Activated B cell treated with CpG ODN at 0.5 μM for 24 hours (primary cell): ENCODE measurements around the gene CLNK. TPM values are rescaled to one million over a fixed set of nuclear protein-coding genes. Genes with fewer than 3 reads are reported as not detected.

Experiments used
- ATAC-seq: fragments of 200-7000 bp; cut with Tn5 transposase; one replicate; pipeline ENCODE4 v1.10.0; 2021; ENCODE audit warnings: low read depth, mild to moderate bottlenecking, moderate library complexity
- CTCF ChIA-PET: fragments of 350-600 bp; sonication (Branson Sonifier 250); formaldehyde crosslinking; loops from one replicate; lab custom pipeline; 2021; ENCODE audit warnings: antibody characterized with exemption; lab: Charles Lee
- POLR2A ChIA-PET: fragments of 350-600 bp; sonication (Branson Sonifier 250); formaldehyde crosslinking; loops from one replicate; lab custom pipeline; 2021; ENCODE audit warnings: antibody characterized with exemption; lab: Charles Lee
- DNase-seq: peaks from one replicate; pipeline ENCODE4 v3.0.0; 2022
- H3K27ac Mint-ChIP-seq: one replicate; pipeline ENCODE4 v1.8.0; 2020; ENCODE audit warnings: mixed read lengths
- H3K27me3 Mint-ChIP-seq: one replicate; pipeline ENCODE4 v1.8.0; 2021; ENCODE audit warnings: mixed read lengths
- H3K36me3 Mint-ChIP-seq: one replicate; pipeline ENCODE4 v1.8.0; 2021; ENCODE audit warnings: low read depth, mixed read lengths
- H3K4me1 Mint-ChIP-seq: one replicate; pipeline ENCODE4 v1.8.0; 2021; ENCODE audit warnings: mixed read lengths
- H3K4me3 Mint-ChIP-seq: one replicate; pipeline ENCODE4 v1.8.0; 2020; ENCODE audit warnings: mild to moderate bottlenecking, mixed read lengths
- H3K9me3 Mint-ChIP-seq: one replicate; pipeline ENCODE4 v1.8.0; 2020; ENCODE audit warnings: mixed read lengths
- CTCF ChIP-seq: fragments of 200-600 bp; IDR thresholded peaks from one replicate; pipeline ENCODE4 v1.8.0; 2022; ENCODE audit warnings: antibody characterized with exemption, mild to moderate bottlenecking
- intact Hi-C: fragments of 100-400 bp; cut with micrococcal nuclease; formaldehyde crosslinking; loops from one replicate; pipeline ENCODE4 v1.15.1; 2024
- total RNA-seq: library from RNA; stranded (reverse); gene quantifications from 2 replicates; pipeline ENCODE4 v1.2.3, GENCODE V29; 2022

The CLNK gene
- total RNA-seq, 1 donor from 2014 or later, result 0.58 TPM

DNA sequence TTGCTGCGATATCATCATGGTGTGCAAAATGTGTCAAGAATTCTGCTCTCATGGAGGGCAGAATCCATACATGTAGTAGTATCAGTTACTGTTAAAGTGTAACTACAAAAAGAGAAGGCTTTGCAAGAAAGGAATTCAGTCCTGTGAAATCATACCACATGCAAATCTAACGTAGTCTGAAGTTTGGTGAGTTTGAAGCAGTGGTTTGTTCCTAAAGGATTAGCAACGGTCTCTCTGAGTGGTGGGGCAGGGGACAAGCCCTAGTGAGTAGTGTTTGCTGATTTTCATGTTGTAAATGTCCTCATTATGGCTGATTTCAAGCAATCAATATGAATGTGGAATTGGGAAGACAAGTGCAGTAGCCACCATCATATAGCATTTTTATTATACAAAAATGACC, 47.1 kb upstream of the CLNK start:
- Mint-ChIP-seq H3K9me3 (peaks cover 4% of the 10 kb centered on the region), H3K36me3 (no peaks in the 10 kb centered on the region), H3K4me1 (peaks cover 63% of the 10 kb centered on the region), H3K27me3 (no peaks in the 10 kb centered on the region), H3K27ac (no peak overlapping the region), H3K4me3 (peak overlapping the region; percentile 19)
- CTCF ChIA-PET, result no interaction called here
- no peak for TF ChIP-seq CTCF
- ATAC-seq (no peak), DNase-seq (no peak)
- POLR2A ChIA-PET, result no interaction called here
- intact Hi-C loops, result loop anchor here (1.0 to 5.0 kb wide), 3 partner anchors 12 to 696 kb away; partner anchors contain the start of gene HS3ST1

DNA sequence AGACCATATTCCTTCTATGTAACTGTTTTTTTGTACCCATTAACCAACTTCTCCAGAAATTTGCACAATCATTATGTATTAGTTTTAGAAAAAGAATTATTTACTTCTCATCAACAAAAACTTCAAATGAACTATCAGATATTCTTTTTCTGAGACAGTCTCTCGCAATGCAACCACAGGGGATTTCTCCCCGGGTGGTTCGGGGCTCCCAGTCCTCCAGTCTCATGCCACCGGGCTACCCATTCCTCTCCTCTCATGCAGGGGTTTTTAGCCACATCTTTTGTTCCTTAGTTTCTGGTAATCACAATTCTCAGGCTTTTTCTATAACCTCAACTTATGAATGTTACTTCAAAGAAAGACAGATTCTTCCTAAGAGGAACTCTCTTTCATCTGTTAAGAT, 46.6 kb upstream of the CLNK start:
- Mint-ChIP-seq H3K4me1 (peaks cover 65% of the 10 kb centered on the region), H3K9me3 (peaks cover 4% of the 10 kb centered on the region), H3K27me3 (no peaks in the 10 kb centered on the region), H3K27ac (no peak overlapping the region), H3K36me3 (no peaks in the 10 kb centered on the region), H3K4me3 (no peak overlapping the region)
- TF ChIP-seq CTCF, result no peak
- DNase-seq (no peak), ATAC-seq (no peak)
- CTCF ChIA-PET, result no interaction called here
- POLR2A ChIA-PET, result no interaction called here
- intact Hi-C loops, result loop anchor here (5.0 kb wide), 2 partner anchors 44 to 696 kb away; partner anchors contain the start of gene HS3ST1

- ATAC-seq (no peak), DNase-seq (no peak)
- Mint-ChIP-seq H3K27ac (no peak overlapping the region), H3K4me3 (no peak overlapping the region), H3K27me3 (no peaks in the 10 kb centered on the region), H3K4me1 (peaks cover 65% of the 10 kb centered on the region), H3K9me3 (peaks cover 4% of the 10 kb centered on the region), H3K36me3 (no peaks in the 10 kb centered on the region)
- TF ChIP-seq CTCF, result no peak
- intact Hi-C loops, result loop anchor here (5.0 kb wide), 2 partner anchors 43 to 697 kb away; partner anchors contain the start of gene HS3ST1
- CTCF ChIA-PET, result no interaction called here
- POLR2A ChIA-PET, result no interaction called here
Measured at GRCh38 chr4:10730590-10730989, 46.0 kb upstream of the CLNK start.

DNA sequence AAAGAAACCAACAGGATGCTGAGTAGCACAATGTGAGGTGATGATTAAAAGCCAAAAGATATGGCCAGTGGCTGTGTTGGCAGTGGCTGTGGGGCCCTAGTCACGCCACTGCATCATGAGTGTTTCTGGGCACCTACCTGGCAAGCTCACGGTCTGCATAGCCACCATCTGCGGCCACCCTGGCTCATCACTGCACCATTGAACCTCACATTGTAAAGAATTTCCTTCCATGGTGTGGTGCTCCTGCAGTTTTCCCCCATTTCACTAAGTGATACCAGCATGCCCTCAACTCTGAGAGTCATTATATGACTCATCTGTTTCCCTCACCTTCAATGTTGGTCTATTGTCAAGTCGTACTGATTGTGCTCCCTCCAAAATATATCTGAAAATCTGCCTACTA, 45.5 kb upstream of the CLNK start:
- TF ChIP-seq CTCF, result no peak
- ChIA-PET CTCF (no interaction called here), POLR2A (no interaction called here)
- H3K4me3 Mint-ChIP-seq, result no peak overlapping the region
- no peak overlapping the region for H3K27ac Mint-ChIP-seq
- H3K4me1 Mint-ChIP-seq, result peaks cover 65% of the 10 kb centered on the region
- H3K36me3 Mint-ChIP-seq, result no peaks in the 10 kb centered on the region
- intact Hi-C loops, result loop anchor here (5.0 kb wide), 2 partner anchors 43 to 697 kb away; partner anchors contain the start of gene HS3ST1
- H3K27me3 Mint-ChIP-seq, result no peaks in the 10 kb centered on the region
- DNase-seq (no peak), ATAC-seq (no peak)
- H3K9me3 Mint-ChIP-seq, result peaks cover 4% of the 10 kb centered on the region

DNA sequence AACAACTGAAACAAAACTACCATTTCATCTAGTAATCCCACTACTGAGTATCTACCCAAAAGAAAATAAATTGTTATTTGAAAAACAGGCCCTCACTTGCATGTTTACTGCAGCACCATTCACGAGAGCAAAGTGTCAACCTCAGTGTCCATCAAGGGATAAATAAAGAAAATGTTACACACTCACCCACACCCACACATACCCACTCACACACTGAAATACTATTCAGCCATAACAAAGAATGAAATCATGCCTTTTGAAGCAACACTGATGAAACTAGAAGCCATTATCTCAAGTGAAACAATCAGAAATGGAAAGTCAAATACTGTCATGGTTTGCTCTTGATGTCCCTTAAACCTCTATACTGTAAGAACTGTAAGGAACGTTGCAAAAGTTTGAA, 44.8 kb upstream of the CLNK start:
- H3K27me3 Mint-ChIP-seq, result no peaks in the 10 kb centered on the region
- peaks cover 4% of the 10 kb centered on the region for H3K9me3 Mint-ChIP-seq
- POLR2A ChIA-PET, result no interaction called here
- CTCF ChIA-PET, result no interaction called here
- intact Hi-C loops, result no loop called here
- H3K4me1 Mint-ChIP-seq, result peaks cover 62% of the 10 kb centered on the region
- DNase-seq, result no peak
- no peak for TF ChIP-seq CTCF
- H3K27ac Mint-ChIP-seq, result no peak overlapping the region
- no peak overlapping the region for H3K4me3 Mint-ChIP-seq
- no peaks in the 10 kb centered on the region for H3K36me3 Mint-ChIP-seq
- no peak for ATAC-seq
